Esophagus muscularis mucosa (tissue), 4 donors: ENCODE data around the gene FARSB. TPM values are rescaled to one million over a fixed set of nuclear protein-coding genes. Genes with fewer than 3 reads are reported as not detected.
"Not testable (repeated sequence)": the region's sequence is repeated elsewhere in the genome, so short reads cannot be mapped to it uniquely, and the experiment has no call there.

Source experiments
- DNase-seq: peaks from one replicate; pipeline ENCODE4 v3.0.0-alpha.2; 2017; ENCODE audit errors: extremely low spot score
- H3K27ac ChIP-seq, 4 donors: fragments of 200-600 bp; sonication (generic); replicated peaks in 1 of 4; 1 replicate in 3 of 4; 2 replicates in 1 of 4; pipeline ENCODE4 v1.5.1; 2016 to 2019; ENCODE audit warnings: mild to moderate bottlenecking in 1 of 4
- H3K27me3 ChIP-seq, 4 donors: fragments of 200-600 bp; sonication (generic); one replicate each; pipeline versions ENCODE4 v1.5.1 to v1.6.0; 2016 to 2019
- H3K36me3 ChIP-seq, 4 donors: fragments of 200-600 bp; sonication (generic); one replicate each; pipeline ENCODE4 v1.5.1; 2016 to 2019
- H3K4me1 ChIP-seq, 4 donors: fragments of 200-600 bp; sonication (generic); one replicate each; pipeline ENCODE4 v1.5.1; 2016 to 2019
- H3K4me3 ChIP-seq, 4 donors: fragments of 200-600 bp; sonication (generic); 1 replicate in 2 of 4; 2 replicates in 2 of 4; pipeline ENCODE4 v1.5.1; 2016 to 2019; ENCODE audit warnings: mild to moderate bottlenecking in 4 of 4, moderate library complexity in 1 of 4
- H3K9me3 ChIP-seq, 4 donors: fragments of 200-600 bp; sonication (generic); 1 replicate in 3 of 4; 2 replicates in 1 of 4; pipeline ENCODE4 v1.5.1; 2016 to 2019
- CTCF ChIP-seq, 3 experiments: fragments of 200-600 bp in 2 of 3; fragments of 450-650 bp in 1 of 3; sonication (generic) in 2 of 3; IDR thresholded peaks; one replicate each; pipeline ENCODE4 v1.5.1; 2017 to 2019; ENCODE audit warnings: antibody characterized with exemption in 3 of 3, mild to moderate bottlenecking in 2 of 3, moderate library complexity in 1 of 3
- EP300 ChIP-seq: sonication (generic); formaldehyde crosslinking; IDR thresholded peaks from one replicate; pipeline ENCODE4 v1.6.1; 2017; ENCODE audit warnings: antibody characterized with exemption
- POLR2A ChIP-seq: fragments of 450-650 bp; IDR thresholded peaks from one replicate; pipeline ENCODE4 v1.6.1; 2017; ENCODE audit warnings: antibody characterized with exemption, moderate library complexity, mild to moderate bottlenecking, low read depth
- POLR2AphosphoS5 ChIP-seq, 2 donors: sonication (generic); formaldehyde crosslinking; IDR thresholded peaks; one replicate each; pipeline ENCODE4 v1.6.1; 2017; ENCODE audit warnings: antibody characterized with exemption in 2 of 2
- WGBS: methylation state at CpG from one replicate; pipeline ENCODE4 v1.1.5; 2018; 5-methylcytosine and 5-hydroxymethylcytosine counted together
- intact Hi-C: fragments of 100-400 bp; cut with DNase I; formaldehyde crosslinking; loops from one replicate; pipeline ENCODE4 v1.15.1; 2023
- total RNA-seq, 4 donors: library from RNA; depleted of rRNA; stranded (reverse); fragments of >200 nt; gene quantifications; one replicate each; pipeline versions ENCODE4 v1.1.0 to v1.2.1, GENCODE V29; 2016

Gene FARSB
- total RNA-seq, 4 donors from 2014 or later, result 11.9 to 14.4 (median 12.4) TPM

- H3K27me3 ChIP-seq, result no peaks in the 10 kb centered on the region
- H3K27ac ChIP-seq, result no peak overlapping the region
- intact Hi-C loops, result no loop called here
- DNase-seq, result no peak
- TF ChIP-seq CTCF (IDR thresholded peaks at IDR 0.05) (no peak), POLR2A (no peak), POLR2AphosphoS5 (IDR thresholded peaks at IDR 0.05) (no peak), EP300 (no peak)
- H3K4me1 ChIP-seq, result peaks cover 0 to 21% (median 19%) of the 10 kb centered on the region in 4 donors
- 63% methylated on average over 1 of the region's 1 CpG for WGBS
- H3K9me3 ChIP-seq, result no peaks in the 10 kb centered on the region
- no peaks in the 10 kb centered on the region for H3K36me3 ChIP-seq
- no peak overlapping the region for H3K4me3 ChIP-seq
Measured at GRCh38 chr2:222701233-222701632, 45.3 kb upstream of the FARSB start.

GRCh38 chr2:222698276-222698675 lies 42.4 kb upstream of the FARSB start:
- no peak overlapping the region for H3K4me3 ChIP-seq
- H3K27ac ChIP-seq, result no peak overlapping the region
- no peaks in the 10 kb centered on the region for H3K36me3 ChIP-seq
- H3K27me3 ChIP-seq, result no peaks in the 10 kb centered on the region
- intact Hi-C loops, result no loop called here
- WGBS, result 83% methylated on average over 3 of the region's 4 CpGs
- peaks cover 0 to 3% (median 2%) of the 10 kb centered on the region in 4 donors for H3K4me1 ChIP-seq
- DNase-seq, result no peak
- TF ChIP-seq POLR2AphosphoS5 (IDR thresholded peaks at IDR 0.05) (no peak), EP300 (no peak), POLR2A (no peak), CTCF (IDR thresholded peaks at IDR 0.05) (no peak)
- H3K9me3 ChIP-seq, result no peaks in the 10 kb centered on the region

- intact Hi-C loops, result loop anchor here (5.0 kb wide), 3 partner anchors 168 to 1108 kb away; partner anchors contain the start of gene ACSL3
- TF ChIP-seq EP300 (no peak), POLR2AphosphoS5 (IDR thresholded peaks at IDR 0.05) (no peak), POLR2A (no peak), CTCF (IDR thresholded peaks at IDR 0.05) (no peak)
- 91% methylated on average over 1 of the region's 1 CpG for WGBS
Measured at GRCh38 chr2:222693837-222694236, 37.9 kb upstream of the FARSB start.

GRCh38 chr2:222693413-222693812 lies 37.5 kb upstream of the FARSB start:
- not testable (repeated sequence) for H3K9me3 ChIP-seq, H3K27me3 ChIP-seq, H3K4me3 ChIP-seq, DNase-seq, H3K36me3 ChIP-seq, H3K27ac ChIP-seq, H3K4me1 ChIP-seq
- 90% methylated on average over 5 of the region's 5 CpGs for WGBS
- intact Hi-C loops, result loop anchor here (5.0 kb wide), 3 partner anchors 169 to 1109 kb away; partner anchors contain the start of gene ACSL3

More at GRCh38 chr2:222693837-222694236, 37.9 kb upstream of the FARSB start:
- Histone ChIP-seq H3K4me3 (no peak overlapping the region), H3K27me3 (no peaks in the 10 kb centered on the region), H3K27ac (no peak overlapping the region), H3K9me3 (no peaks in the 10 kb centered on the region), H3K4me1 (no peaks in the 10 kb centered on the region), H3K36me3 (no peaks in the 10 kb centered on the region)
- no peak for DNase-seq

- no peaks in the 10 kb centered on the region for H3K4me1 ChIP-seq
- H3K27me3 ChIP-seq, result no peaks in the 10 kb centered on the region
- intact Hi-C loops, result loop anchor here (5.0 kb wide), 3 partner anchors 172 to 1112 kb away; partner anchors contain the start of gene ACSL3
- TF ChIP-seq CTCF (IDR thresholded peaks at IDR 0.05) (peak; percentile 93 to 98 (median 94)), EP300 (no peak), POLR2AphosphoS5 (IDR thresholded peaks at IDR 0.05) (peak in 1 of 2 donors; percentile 49), POLR2A (no peak)
- no peaks in the 10 kb centered on the region for H3K9me3 ChIP-seq
- H3K4me3 ChIP-seq, result no peak overlapping the region
- H3K36me3 ChIP-seq, result no peaks in the 10 kb centered on the region
- DNase-seq, result no peak
- WGBS, result 32% methylated on average over 10 of the region's 10 CpGs
- H3K27ac ChIP-seq, result no peak overlapping the region
Measured at GRCh38 chr2:222690564-222691200, 34.8 kb upstream of the FARSB start.
